Kidney epithelial cell (primary cell): ENCODE measurements around the gene PTPN2. TPM values are rescaled to one million over a fixed set of nuclear protein-coding genes. Genes with fewer than 3 reads are reported as not detected.
"Not testable (repeated sequence)": the region's sequence is repeated elsewhere in the genome, so short reads cannot be mapped to it uniquely, and the experiment has no call there.

Experiments
- DNase-seq: peaks from one replicate; pipeline ENCODE4 v3.0.0-alpha.2; 2010; ENCODE audit warnings: low read depth
- H3K27me3 ChIP-seq: 2 replicates; pipeline ENCODE4 v1.6.0; 2011; ENCODE audit warnings: low read length; ENCODE audit not compliant: control insufficient read depth, insufficient read depth
- H3K36me3 ChIP-seq: 2 replicates; pipeline ENCODE4 v1.5.1; 2011; ENCODE audit warnings: low read length; ENCODE audit not compliant: control insufficient read depth, insufficient read depth
- H3K4me3 ChIP-seq: 2 replicates; pipeline ENCODE4 v1.5.1; 2011; ENCODE audit warnings: low read depth, mild to moderate bottlenecking, control low read depth, low read length
- CTCF ChIP-seq: IDR thresholded peaks from 2 replicates; pipeline ENCODE4 v1.5.1; 2011; ENCODE audit warnings: mild to moderate bottlenecking, moderate library complexity, low read length, control low read depth, inconsistent platforms; ENCODE audit not compliant: insufficient read depth, poor library complexity, severe bottlenecking
- total RNA-seq: library from RNA; depleted of rRNA; stranded (reverse); fragments of >200 nt; gene quantifications from 2 replicates; pipeline ENCODE4 v1.2.3, GENCODE V29; 2015

Gene PTPN2
- total RNA-seq, 1 donor from 2014 or later = 38.5 TPM

GRCh38 chr18:12904012-12904516, 20.0 kb upstream of the PTPN2 start:
- Histone ChIP-seq H3K36me3 (no peaks in the 10 kb centered on the region), H3K27me3 (peaks cover 5% of the 10 kb centered on the region), H3K4me3 (no peak overlapping the region)
- TF ChIP-seq CTCF = no peak
- DNase-seq = no peak

GRCh38 chr18:12901208-12901607, 17.2 kb upstream of the PTPN2 start:
- not testable (repeated sequence) for H3K27me3 ChIP-seq, H3K4me3 ChIP-seq, DNase-seq, H3K36me3 ChIP-seq

- not testable (repeated sequence) for DNase-seq, H3K27me3 ChIP-seq, H3K36me3 ChIP-seq, H3K4me3 ChIP-seq
Measured at GRCh38 chr18:12896784-12897333, 12.8 kb upstream of the PTPN2 start.

DNA sequence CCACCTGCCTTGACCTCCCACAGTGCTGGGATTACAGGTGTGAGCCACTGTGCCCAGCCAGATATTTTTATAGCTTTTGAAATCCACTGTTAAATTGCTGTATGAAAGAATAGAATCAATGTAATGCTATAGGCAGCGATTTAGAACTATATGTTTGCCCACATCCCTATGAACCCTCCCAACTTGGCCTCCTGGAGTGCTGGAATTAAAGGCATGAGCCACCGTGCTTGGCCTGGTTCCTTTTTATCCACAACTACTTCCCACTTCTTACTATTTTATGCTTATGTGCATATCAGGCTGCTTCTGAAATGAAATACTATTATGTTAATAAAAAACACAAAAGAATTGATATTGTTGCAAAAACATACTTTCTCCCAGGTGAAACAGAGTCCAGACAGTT, 11.6 kb upstream of the PTPN2 start:
- H3K4me3 ChIP-seq = no peak overlapping the region
- no peaks in the 10 kb centered on the region for H3K36me3 ChIP-seq
- H3K27me3 ChIP-seq = no peaks in the 10 kb centered on the region
- DNase-seq = no peak
- TF ChIP-seq CTCF = no peak

GRCh38 chr18:12895014-12895413, 11.0 kb upstream of the PTPN2 start:
- Histone ChIP-seq H3K36me3 (no peaks in the 10 kb centered on the region), H3K4me3 (no peak overlapping the region), H3K27me3 (no peaks in the 10 kb centered on the region)
- TF ChIP-seq CTCF = no peak
- DNase-seq = no peak

- H3K36me3 ChIP-seq = no peaks in the 10 kb centered on the region
- no peaks in the 10 kb centered on the region for H3K27me3 ChIP-seq
- no peak for DNase-seq
- TF ChIP-seq CTCF = no peak
- H3K4me3 ChIP-seq = no peak overlapping the region
Measured at GRCh38 chr18:12891561-12891960, 7.5 kb upstream of the PTPN2 start.

- no peak for DNase-seq
- TF ChIP-seq CTCF = no peak
- Histone ChIP-seq H3K27me3 (no peaks in the 10 kb centered on the region), H3K4me3 (no peak overlapping the region), H3K36me3 (no peaks in the 10 kb centered on the region)
Measured at GRCh38 chr18:12890964-12891363, 6.9 kb upstream of the PTPN2 start.
